HCT116 (cell line): ENCODE results near the gene MYO7B. TPM values are rescaled to one million over a fixed set of nuclear protein-coding genes. Genes with fewer than 3 reads are reported as not detected.
A peak's percentile ranks its signal among the peaks of the same experiment; 100 is the strongest.

ENCODE experiments used
- ATAC-seq: fragments of 200-7000 bp; cut with Tn5 transposase; 2 replicates; pipeline ENCODE4 v1.9.1; 2020; ENCODE audit warnings: mild to moderate bottlenecking, moderate library complexity
- BruUV-seq: library from RNA; stranded (reverse); fragments of 400-500 nt; replicated peaks from 2 replicates; lab custom pipeline; 2021; lab: Mats Ljungman, UMichigan
- CTCF ChIA-PET: fragments of 300-600 bp; sonication (Branson Sonifier 250); formaldehyde crosslinking; loops from one replicate; lab custom pipeline; 2021; ENCODE audit warnings: antibody characterized with exemption; lab: Charles Lee
- POLR2A ChIA-PET: fragments of 300-600, 350-600 bp; sonication (Branson Sonifier 250); formaldehyde crosslinking; loops from one replicate; lab custom pipeline; 2021; ENCODE audit warnings: antibody characterized with exemption; lab: Charles Lee
- RAD21 ChIA-PET, 2 experiments: fragments of 300-600 bp; sonication (Branson Sonifier 250); formaldehyde crosslinking; loops; one replicate each; lab custom pipeline; 2023; ENCODE audit warnings: low total read pairs in 2 of 2; ENCODE audit not compliant: uncharacterized antibody in 2 of 2, unreplicated experiment in 2 of 2, low non-redundant PET in 1 of 2; lab: Charles Lee
- DNase-seq: peaks from one replicate; pipeline ENCODE4 v3.0.0-alpha.2; 2010; ENCODE audit warnings: low read depth, low spot score
- H2AFZ ChIP-seq: fragments of 200-600 bp; shearing (Covaris generic), sonication (generic); 2 replicates; pipeline ENCODE4 v1.6.1; 2017; ENCODE audit warnings: low read depth, mixed run types, mixed read lengths, antibody characterized with exemption, low read length; ENCODE audit not compliant: poor library complexity, severe bottlenecking
- H3K27ac ChIP-seq: 2 replicates; pipeline ENCODE4 v1.5.1; 2012; ENCODE audit warnings: low read depth, low read length
- H3K27me3 ChIP-seq: fragments of 200-600 bp; sonication (generic); 2 replicates; pipeline ENCODE4 v1.6.1; 2016; ENCODE audit warnings: mixed run types, low read length, mixed read lengths; ENCODE audit not compliant: insufficient read depth
- H3K36me3 ChIP-seq, 2 experiments: fragments of 200-500 bp in 1 of 2; fragments of 200-600 bp in 1 of 2; sonication (Bioruptor generic) in 1 of 2; sonication (generic) in 1 of 2; 2 replicates each; pipeline versions ENCODE4 v1.5.1 to v1.6.1; 2014 to 2016; ENCODE audit warnings: low read length in 2 of 2, inconsistent platforms in 1 of 2, mixed read lengths in 1 of 2, mixed run types in 1 of 2; ENCODE audit not compliant: insufficient read depth in 2 of 2, control insufficient read depth in 1 of 2
- H3K4me1 ChIP-seq, 2 experiments: fragments of 200-600 bp in 1 of 2; sonication (generic) in 1 of 2; 2 replicates each; pipeline versions ENCODE4 v1.5.1 to v1.6.1; 2012 to 2017; ENCODE audit warnings: low read length in 2 of 2, inconsistent platforms in 1 of 2, mild to moderate bottlenecking in 1 of 2, mixed read lengths in 1 of 2, mixed run types in 1 of 2, moderate library complexity in 1 of 2; ENCODE audit not compliant: insufficient read depth in 2 of 2, control insufficient read depth in 1 of 2
- H3K4me2 ChIP-seq: fragments of 200-600 bp; sonication (generic); 2 replicates; pipeline ENCODE4 v1.6.1; 2017; ENCODE audit warnings: mixed run types, low read length, mixed read lengths
- H3K4me3 ChIP-seq, 2 experiments: fragments of 200-600 bp in 1 of 2; sonication (generic) in 1 of 2; replicated peaks in 1 of 2; 2 replicates each; pipeline ENCODE4 v1.5.1; 2011 to 2016; ENCODE audit warnings: low read length in 2 of 2, control low read depth in 1 of 2, low read depth in 1 of 2, mild to moderate bottlenecking in 1 of 2, mixed read lengths in 1 of 2, mixed run types in 1 of 2
- H3K79me2 ChIP-seq: fragments of 200-600 bp; sonication (generic); 2 replicates; pipeline ENCODE4 v1.6.1; 2017; ENCODE audit warnings: mild to moderate bottlenecking, mixed run types, low read length, moderate library complexity, mixed read lengths; ENCODE audit not compliant: insufficient read depth
- H3K9ac ChIP-seq: fragments of 200-600 bp; sonication (generic); 2 replicates; pipeline ENCODE4 v1.6.1; 2016; ENCODE audit warnings: low read length, mixed read lengths
- H3K9me2 ChIP-seq: fragments of 200-600 bp; sonication (generic), shearing (Covaris generic); 2 replicates; pipeline ENCODE4 v1.6.1; 2017; ENCODE audit warnings: mixed run types, mild to moderate bottlenecking, moderate library complexity; ENCODE audit not compliant: insufficient read depth
- H3K9me3 ChIP-seq, 2 experiments: fragments of 200-500 bp in 1 of 2; fragments of 200-600 bp in 1 of 2; sonication (Bioruptor generic) in 1 of 2; sonication (generic) in 1 of 2; 2 replicates each; pipeline ENCODE4 v1.6.1; 2014 to 2017; ENCODE audit warnings: low read length in 2 of 2, mixed read lengths in 2 of 2, inconsistent platforms in 1 of 2, low read depth in 1 of 2, mild to moderate bottlenecking in 1 of 2, mixed run types in 1 of 2, moderate library complexity in 1 of 2; ENCODE audit not compliant: control insufficient read depth in 1 of 2, insufficient read depth in 1 of 2
- H4K20me1 ChIP-seq: fragments of 200-600 bp; sonication (generic), shearing (Covaris generic); 2 replicates; pipeline ENCODE4 v1.6.1; 2017; ENCODE audit warnings: mixed run types, mild to moderate bottlenecking, moderate library complexity; ENCODE audit not compliant: insufficient read depth
- CBX3 ChIP-seq: IDR thresholded peaks from 2 replicates; pipeline ENCODE4 v1.6.1; 2012; ENCODE audit warnings: low read depth
- ELF1 ChIP-seq: IDR thresholded peaks from 2 replicates; pipeline ENCODE4 v1.6.1; 2012; ENCODE audit warnings: low read depth, borderline replicate concordance
- POLR2A ChIP-seq: IDR thresholded peaks from 2 replicates; pipeline ENCODE4 v1.7.0; 2011; ENCODE audit warnings: borderline replicate concordance; ENCODE audit not compliant: insufficient read depth, insufficient read length; ENCODE audit errors: extremely low read depth
- RAD21 ChIP-seq: IDR thresholded peaks from 2 replicates; pipeline ENCODE4 v1.6.1; 2012; ENCODE audit warnings: low read depth, mild to moderate bottlenecking
- SP1 ChIP-seq: IDR thresholded peaks from 2 replicates; pipeline ENCODE4 v1.6.1; 2012; ENCODE audit warnings: low read depth
- SRF ChIP-seq: IDR thresholded peaks from 2 replicates; pipeline ENCODE4 v1.6.1; 2012; ENCODE audit warnings: low read depth
- YY1 ChIP-seq: IDR thresholded peaks from 2 replicates; pipeline ENCODE4 v1.6.1; 2011; ENCODE audit warnings: low read length, low read depth, moderate library complexity, mild to moderate bottlenecking; ENCODE audit not compliant: insufficient replicate concordance; ENCODE audit errors: extremely low read depth
- ZFX ChIP-seq: fragments of 450-650 bp; IDR thresholded peaks from 2 replicates; pipeline ENCODE4 v1.6.1; 2017
- intact Hi-C: fragments of 100-400 bp; cut with micrococcal nuclease; formaldehyde crosslinking; loops from 2 replicates; pipeline ENCODE4 v1.10.0; 2022
- total RNA-seq: library from RNA; stranded (reverse); gene quantifications from one replicate; pipeline ENCODE4 v1.2.1, GENCODE V29; 2021; ENCODE audit not compliant: unreplicated experiment
- TF ChIP-seq, protein P1 (sequence below): IDR thresholded peaks from 2 replicates; pipeline ENCODE4 v1.6.1; 2012
- TF ChIP-seq, protein P2 (sequence below): IDR thresholded peaks from 2 replicates; pipeline ENCODE4 v1.6.1; 2012
- TF ChIP-seq, protein P3 (sequence below): IDR thresholded peaks from 2 replicates; pipeline ENCODE4 v1.6.1; 2011; ENCODE audit warnings: mild to moderate bottlenecking, low read length, moderate library complexity; ENCODE audit not compliant: insufficient replicate concordance; ENCODE audit errors: extremely low read depth
- TF ChIP-seq, protein P4 (sequence below), 3 experiments: fragments of 200-600 bp in 1 of 3; sonication (generic) in 1 of 3; IDR thresholded peaks in 2 of 3; conservative IDR thresholded peaks in 1 of 3; 2 replicates each; pipeline ENCODE4 v1.5.1; 2012 to 2017; ENCODE audit warnings: low read depth in 2 of 3, low read length in 2 of 3, antibody characterized with exemption in 1 of 3, borderline replicate concordance in 1 of 3, control low read depth in 1 of 3, mild to moderate bottlenecking in 1 of 3, mixed read lengths in 1 of 3, mixed run types in 1 of 3, moderate library complexity in 1 of 3; ENCODE audit not compliant: insufficient read depth in 1 of 3

MYO7B gene
- total RNA-seq, 1 experiment from 2014 or later, result 0.07 TPM

DNA sequence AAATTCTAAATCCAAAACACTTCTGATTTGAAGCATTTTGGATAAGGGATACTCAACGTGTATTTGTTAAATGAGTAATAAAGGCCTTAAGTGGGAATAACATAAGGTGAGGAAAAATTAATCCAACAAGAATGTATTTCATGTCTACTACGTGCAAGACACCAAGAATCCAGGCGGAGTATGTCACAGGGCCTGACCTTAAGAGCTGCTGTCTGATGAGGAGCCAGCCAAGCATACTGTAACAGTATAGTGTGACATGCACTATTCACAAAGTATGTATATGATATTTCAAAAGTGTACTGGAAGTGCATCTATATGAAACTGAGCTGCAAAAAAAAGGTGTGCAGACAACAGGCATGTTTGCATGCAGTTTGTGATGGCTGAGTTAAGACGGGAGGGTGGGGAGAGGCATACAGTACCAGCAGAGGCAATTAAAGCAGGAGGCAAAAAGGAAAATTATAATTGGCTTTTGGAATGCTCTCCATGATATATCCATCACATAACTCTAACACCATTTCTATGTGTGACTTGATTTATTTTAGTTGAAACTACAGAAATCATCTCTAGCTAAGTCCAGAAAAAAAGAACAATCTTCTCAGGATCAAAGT is 27.4 kb upstream of the MYO7B start:
- ChIA-PET POLR2A (interaction anchor here (1.2 kb wide), 1 partner anchor 18 kb away, joined by 5 read pairs; the partner anchor contains the start of gene IWS1), CTCF (interaction anchor here (1.5 kb wide), 1 partner anchor 18 kb away, joined by 6 read pairs; the partner anchor contains the start of gene IWS1), RAD21 (no interaction called here)
- H3K27ac ChIP-seq, result peak overlapping the region; percentile 35; the same call in 1 of the 2 replicates
- peak overlapping the region; percentile 17 for H3K9ac ChIP-seq
- peaks cover 20 to 23% of the 10 kb centered on the region in 2 experiments; a peak in 3 of 4 replicates for H3K36me3 ChIP-seq
- H3K27me3 ChIP-seq, result no peaks in the 10 kb centered on the region
- peaks cover 35% of the 10 kb centered on the region; the same call in 1 of the 2 replicates for H4K20me1 ChIP-seq
- no peaks in the 10 kb centered on the region for H3K9me3 ChIP-seq
- BruUV-seq, result no TSS peak
- H2AFZ ChIP-seq, result no peak overlapping the region
- intact Hi-C loops, result no loop called here
- H3K9me2 ChIP-seq, result no peaks in the 10 kb centered on the region
- H3K79me2 ChIP-seq, result peaks cover 99% of the 10 kb centered on the region
- no peak overlapping the region for H3K4me3 ChIP-seq
- DNase-seq (no peak), ATAC-seq (peak; percentile 53)
- peaks cover 19 to 31% of the 10 kb centered on the region in 2 experiments for H3K4me1 ChIP-seq
- TF ChIP-seq, protein P1, sequence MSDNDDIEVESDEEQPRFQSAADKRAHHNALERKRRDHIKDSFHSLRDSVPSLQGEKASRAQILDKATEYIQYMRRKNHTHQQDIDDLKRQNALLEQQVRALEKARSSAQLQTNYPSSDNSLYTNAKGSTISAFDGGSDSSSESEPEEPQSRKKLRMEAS, result 0 out of 2 replicates have a peak, but pooled peaks have one; percentile 12
- 0 out of 2 replicates have a peak, but pooled peaks have one; percentile 17 for TF ChIP-seq SRF
- TF ChIP-seq, protein P2, sequence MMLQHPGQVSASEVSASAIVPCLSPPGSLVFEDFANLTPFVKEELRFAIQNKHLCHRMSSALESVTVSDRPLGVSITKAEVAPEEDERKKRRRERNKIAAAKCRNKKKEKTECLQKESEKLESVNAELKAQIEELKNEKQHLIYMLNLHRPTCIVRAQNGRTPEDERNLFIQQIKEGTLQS, result no peak
- peak overlapping the region; percentile 70 for H3K4me2 ChIP-seq

DNA sequence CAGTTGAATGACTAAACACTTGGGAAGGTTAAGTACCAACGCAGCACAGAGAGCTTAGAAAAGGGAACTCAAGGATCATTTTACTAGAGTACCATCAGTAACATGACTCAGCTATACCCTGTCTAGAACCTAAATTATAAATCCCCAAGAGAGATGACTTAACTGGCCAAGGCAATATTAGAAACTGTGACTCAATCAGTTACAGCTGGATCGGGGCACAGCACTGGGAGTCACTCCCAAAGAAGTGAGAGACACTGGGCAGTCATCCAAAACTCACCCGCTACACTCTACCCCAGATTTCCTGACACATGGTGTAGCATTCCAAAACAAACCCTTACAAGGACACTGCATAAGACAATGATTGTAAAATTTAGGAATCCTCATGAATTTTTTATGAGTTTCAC is 26.9 kb upstream of the MYO7B start:
- Histone ChIP-seq H3K79me2 (peaks cover 100% of the 10 kb centered on the region), H3K9ac (peak overlapping the region; percentile 17), H2AFZ (no peak overlapping the region), H3K4me3 (peak overlapping the region in 1 of 2 experiments; percentile 23; a peak in 1 of 4 replicates), H3K9me2 (no peaks in the 10 kb centered on the region), H3K4me1 (peaks cover 19 to 31% of the 10 kb centered on the region in 2 experiments), H3K9me3 (no peaks in the 10 kb centered on the region), H3K27ac (peak overlapping the region; percentile 35; the same call in 1 of the 2 replicates), H3K4me2 (peak overlapping the region; percentile 70), H4K20me1 (peaks cover 35% of the 10 kb centered on the region; the same call in 1 of the 2 replicates), H3K27me3 (no peaks in the 10 kb centered on the region), H3K36me3 (peaks cover 18 to 20% of the 10 kb centered on the region in 2 experiments; a peak in 3 of 4 replicates)
- no TSS peak for BruUV-seq
- DNase-seq (peak; percentile 66), ATAC-seq (peak; percentile 86)
- ChIA-PET RAD21 (no interaction called here), POLR2A (interaction anchor here (1.2 kb wide), 1 partner anchor 18 kb away, joined by 5 read pairs; the partner anchor contains the start of gene IWS1), CTCF (interaction anchor here (1.5 kb wide), 1 partner anchor 17 kb away, joined by 6 read pairs; the partner anchor contains the start of gene IWS1)
- intact Hi-C loops, result no loop called here
- TF ChIP-seq SRF (0 out of 2 replicates have a peak, but pooled peaks have one; percentile 0), SP1 (peak; percentile 34; the same call in 1 of the 2 replicates), ELF1 (no peak), POLR2A (no peak), ZFX (no peak), CBX3 (no peak), YY1 (no peak), RAD21 (0 out of 2 replicates have a peak, but pooled peaks have one; percentile 1)
- TF ChIP-seq, protein P3, sequence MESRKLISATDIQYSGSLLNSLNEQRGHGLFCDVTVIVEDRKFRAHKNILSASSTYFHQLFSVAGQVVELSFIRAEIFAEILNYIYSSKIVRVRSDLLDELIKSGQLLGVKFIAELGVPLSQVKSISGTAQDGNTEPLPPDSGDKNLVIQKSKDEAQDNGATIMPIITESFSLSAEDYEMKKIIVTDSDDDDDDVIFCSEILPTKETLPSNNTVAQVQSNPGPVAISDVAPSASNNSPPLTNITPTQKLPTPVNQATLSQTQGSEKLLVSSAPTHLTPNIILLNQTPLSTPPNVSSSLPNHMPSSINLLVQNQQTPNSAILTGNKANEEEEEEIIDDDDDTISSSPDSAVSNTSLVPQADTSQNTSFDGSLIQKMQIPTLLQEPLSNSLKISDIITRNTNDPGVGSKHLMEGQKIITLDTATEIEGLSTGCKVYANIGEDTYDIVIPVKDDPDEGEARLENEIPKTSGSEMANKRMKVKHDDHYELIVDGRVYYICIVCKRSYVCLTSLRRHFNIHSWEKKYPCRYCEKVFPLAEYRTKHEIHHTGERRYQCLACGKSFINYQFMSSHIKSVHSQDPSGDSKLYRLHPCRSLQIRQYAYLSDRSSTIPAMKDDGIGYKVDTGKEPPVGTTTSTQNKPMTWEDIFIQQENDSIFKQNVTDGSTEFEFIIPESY, result no peak
- TF ChIP-seq, protein P4, sequence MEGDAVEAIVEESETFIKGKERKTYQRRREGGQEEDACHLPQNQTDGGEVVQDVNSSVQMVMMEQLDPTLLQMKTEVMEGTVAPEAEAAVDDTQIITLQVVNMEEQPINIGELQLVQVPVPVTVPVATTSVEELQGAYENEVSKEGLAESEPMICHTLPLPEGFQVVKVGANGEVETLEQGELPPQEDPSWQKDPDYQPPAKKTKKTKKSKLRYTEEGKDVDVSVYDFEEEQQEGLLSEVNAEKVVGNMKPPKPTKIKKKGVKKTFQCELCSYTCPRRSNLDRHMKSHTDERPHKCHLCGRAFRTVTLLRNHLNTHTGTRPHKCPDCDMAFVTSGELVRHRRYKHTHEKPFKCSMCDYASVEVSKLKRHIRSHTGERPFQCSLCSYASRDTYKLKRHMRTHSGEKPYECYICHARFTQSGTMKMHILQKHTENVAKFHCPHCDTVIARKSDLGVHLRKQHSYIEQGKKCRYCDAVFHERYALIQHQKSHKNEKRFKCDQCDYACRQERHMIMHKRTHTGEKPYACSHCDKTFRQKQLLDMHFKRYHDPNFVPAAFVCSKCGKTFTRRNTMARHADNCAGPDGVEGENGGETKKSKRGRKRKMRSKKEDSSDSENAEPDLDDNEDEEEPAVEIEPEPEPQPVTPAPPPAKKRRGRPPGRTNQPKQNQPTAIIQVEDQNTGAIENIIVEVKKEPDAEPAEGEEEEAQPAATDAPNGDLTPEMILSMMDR (IDR thresholded peaks at IDR 0.05 in 2 of 3, conservative IDR thresholded peaks at IDR 0.05 in 1 of 3; ENCODE audit: borderline replicate concordance in 1 of 3, insufficient read depth in 1 of 3, low read depth in 2 of 3, low read length in 2 of 3), result no peak
- TF ChIP-seq, protein P2, result 0 out of 2 replicates have a peak, but pooled peaks have one; percentile 17
